ENCODE results near the gene CCL22.

CCL22 gene

DNA sequence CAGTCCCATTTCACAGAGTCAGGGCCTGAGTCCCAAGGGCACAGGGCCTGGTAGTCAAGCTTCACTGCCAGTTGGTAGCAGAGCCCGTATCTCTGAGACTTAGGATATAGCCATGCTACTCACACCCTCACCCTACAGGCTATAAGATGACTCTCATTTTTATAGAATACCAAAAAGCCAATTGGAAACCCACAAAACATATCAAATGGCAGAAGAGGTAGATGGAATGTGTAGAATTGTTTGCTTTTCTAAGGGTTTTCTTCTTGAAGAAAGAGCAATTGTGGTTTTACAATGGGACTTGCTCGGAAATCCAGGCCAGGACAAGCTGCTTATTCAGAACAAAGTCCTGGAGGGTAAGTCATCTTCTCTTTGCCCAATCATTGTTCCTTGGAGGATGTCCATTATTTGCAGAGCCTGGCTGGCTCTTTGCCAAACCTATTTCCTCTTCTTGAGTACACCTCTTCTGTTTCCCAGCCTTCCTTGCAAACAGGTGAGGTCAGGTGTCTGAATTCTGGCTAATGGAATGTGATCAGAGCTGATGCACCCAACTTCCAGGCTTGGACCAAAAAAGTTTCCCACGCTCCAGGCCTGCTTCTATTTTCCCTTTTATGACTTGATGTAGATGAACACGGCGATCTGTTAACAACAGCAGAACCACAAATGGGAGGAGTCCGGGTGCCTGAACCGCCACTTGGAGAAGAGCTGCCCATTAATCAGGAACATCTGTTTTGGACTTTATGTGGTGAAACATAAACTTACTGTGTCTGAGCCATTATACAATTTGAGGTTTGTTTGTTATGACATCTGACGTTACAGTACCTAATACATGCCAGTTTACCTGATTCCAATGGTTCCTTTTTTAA is 16.9 kb upstream of the CCL22 start (continued):
- no peak for TF ChIP-seq ZNF571 (tag by site-specific recombination; IDR thresholded peaks at IDR 0.05)
- peak; percentile 51; the same call in 1 of the 2 replicates for TF ChIP-seq SP7 (tag by site-specific recombination; IDR thresholded peaks at IDR 0.05)
- no peak for TF ChIP-seq RBAK (tag by site-specific recombination; IDR thresholded peaks at IDR 0.05)
- TF ChIP-seq GFI1B (tag by site-specific recombination; IDR thresholded peaks at IDR 0.05) = no peak
- TF ChIP-seq ZNF155 (tag by site-specific recombination; IDR thresholded peaks at IDR 0.05) = no peak
- TF ChIP-seq ZNF248 (tag by site-specific recombination; IDR thresholded peaks at IDR 0.05) = no peak
- peak; percentile 85 for TF ChIP-seq ZNF350 (tag by site-specific recombination; IDR thresholded peaks at IDR 0.05)
- no peak for TF ChIP-seq ZNF660 (tag by site-specific recombination; IDR thresholded peaks at IDR 0.05)
- TF ChIP-seq ZNF341 (tag by site-specific recombination; IDR thresholded peaks at IDR 0.05; ENCODE audit: low read depth) = no peak
- no peak for TF ChIP-seq ZBTB20 (tag by site-specific recombination; IDR thresholded peaks at IDR 0.05)
- no peak for TF ChIP-seq BCL11B (tag by site-specific recombination; IDR thresholded peaks at IDR 0.05; ENCODE audit: low read depth)
- peak; percentile 56 for TF ChIP-seq ZBTB17 (tag by site-specific recombination; IDR thresholded peaks at IDR 0.05)
- TF ChIP-seq, protein P1, sequence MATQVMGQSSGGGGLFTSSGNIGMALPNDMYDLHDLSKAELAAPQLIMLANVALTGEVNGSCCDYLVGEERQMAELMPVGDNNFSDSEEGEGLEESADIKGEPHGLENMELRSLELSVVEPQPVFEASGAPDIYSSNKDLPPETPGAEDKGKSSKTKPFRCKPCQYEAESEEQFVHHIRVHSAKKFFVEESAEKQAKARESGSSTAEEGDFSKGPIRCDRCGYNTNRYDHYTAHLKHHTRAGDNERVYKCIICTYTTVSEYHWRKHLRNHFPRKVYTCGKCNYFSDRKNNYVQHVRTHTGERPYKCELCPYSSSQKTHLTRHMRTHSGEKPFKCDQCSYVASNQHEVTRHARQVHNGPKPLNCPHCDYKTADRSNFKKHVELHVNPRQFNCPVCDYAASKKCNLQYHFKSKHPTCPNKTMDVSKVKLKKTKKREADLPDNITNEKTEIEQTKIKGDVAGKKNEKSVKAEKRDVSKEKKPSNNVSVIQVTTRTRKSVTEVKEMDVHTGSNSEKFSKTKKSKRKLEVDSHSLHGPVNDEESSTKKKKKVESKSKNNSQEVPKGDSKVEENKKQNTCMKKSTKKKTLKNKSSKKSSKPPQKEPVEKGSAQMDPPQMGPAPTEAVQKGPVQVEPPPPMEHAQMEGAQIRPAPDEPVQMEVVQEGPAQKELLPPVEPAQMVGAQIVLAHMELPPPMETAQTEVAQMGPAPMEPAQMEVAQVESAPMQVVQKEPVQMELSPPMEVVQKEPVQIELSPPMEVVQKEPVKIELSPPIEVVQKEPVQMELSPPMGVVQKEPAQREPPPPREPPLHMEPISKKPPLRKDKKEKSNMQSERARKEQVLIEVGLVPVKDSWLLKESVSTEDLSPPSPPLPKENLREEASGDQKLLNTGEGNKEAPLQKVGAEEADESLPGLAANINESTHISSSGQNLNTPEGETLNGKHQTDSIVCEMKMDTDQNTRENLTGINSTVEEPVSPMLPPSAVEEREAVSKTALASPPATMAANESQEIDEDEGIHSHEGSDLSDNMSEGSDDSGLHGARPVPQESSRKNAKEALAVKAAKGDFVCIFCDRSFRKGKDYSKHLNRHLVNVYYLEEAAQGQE (tag by site-specific recombination; IDR thresholded peaks at IDR 0.05) = no peak
- no peak for TF ChIP-seq ZNF157 (tag by site-specific recombination; IDR thresholded peaks at IDR 0.05)
- TF ChIP-seq SP3 (tag by site-specific recombination; IDR thresholded peaks at IDR 0.05) = no peak
- no peak for TF ChIP-seq ZNF558 (tag by site-specific recombination; IDR thresholded peaks at IDR 0.05)
- no peak for TF ChIP-seq ZNF121 (tag by site-specific recombination; IDR thresholded peaks at IDR 0.05)
- no peak for TF ChIP-seq ZNF521 (tag by site-specific recombination; IDR thresholded peaks at IDR 0.05)
- TF ChIP-seq FEZF1 (tag by site-specific recombination; IDR thresholded peaks at IDR 0.05) = peak; percentile 98
- TF ChIP-seq, protein P2, sequence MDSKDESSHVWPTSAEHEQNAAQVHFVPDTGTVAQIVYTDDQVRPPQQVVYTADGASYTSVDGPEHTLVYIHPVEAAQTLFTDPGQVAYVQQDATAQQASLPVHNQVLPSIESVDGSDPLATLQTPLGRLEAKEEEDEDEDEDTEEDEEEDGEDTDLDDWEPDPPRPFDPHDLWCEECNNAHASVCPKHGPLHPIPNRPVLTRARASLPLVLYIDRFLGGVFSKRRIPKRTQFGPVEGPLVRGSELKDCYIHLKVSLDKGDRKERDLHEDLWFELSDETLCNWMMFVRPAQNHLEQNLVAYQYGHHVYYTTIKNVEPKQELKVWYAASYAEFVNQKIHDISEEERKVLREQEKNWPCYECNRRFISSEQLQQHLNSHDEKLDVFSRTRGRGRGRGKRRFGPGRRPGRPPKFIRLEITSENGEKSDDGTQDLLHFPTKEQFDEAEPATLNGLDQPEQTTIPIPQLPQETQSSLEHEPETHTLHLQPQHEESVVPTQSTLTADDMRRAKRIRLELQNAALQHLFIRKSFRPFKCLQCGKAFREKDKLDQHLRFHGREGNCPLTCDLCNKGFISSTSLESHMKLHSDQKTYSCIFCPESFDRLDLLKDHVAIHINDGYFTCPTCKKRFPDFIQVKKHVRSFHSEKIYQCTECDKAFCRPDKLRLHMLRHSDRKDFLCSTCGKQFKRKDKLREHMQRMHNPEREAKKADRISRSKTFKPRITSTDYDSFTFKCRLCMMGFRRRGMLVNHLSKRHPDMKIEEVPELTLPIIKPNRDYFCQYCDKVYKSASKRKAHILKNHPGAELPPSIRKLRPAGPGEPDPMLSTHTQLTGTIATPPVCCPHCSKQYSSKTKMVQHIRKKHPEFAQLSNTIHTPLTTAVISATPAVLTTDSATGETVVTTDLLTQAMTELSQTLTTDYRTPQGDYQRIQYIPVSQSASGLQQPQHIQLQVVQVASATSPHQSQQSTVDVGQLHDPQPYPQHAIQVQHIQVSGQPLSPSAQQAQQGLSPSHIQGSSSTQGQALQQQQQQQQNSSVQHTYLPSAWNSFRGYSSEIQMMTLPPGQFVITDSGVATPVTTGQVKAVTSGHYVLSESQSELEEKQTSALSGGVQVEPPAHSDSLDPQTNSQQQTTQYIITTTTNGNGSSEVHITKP (tag by site-specific recombination; IDR thresholded peaks at IDR 0.05) = peak; percentile 44
- TF ChIP-seq SCRT1 (tag by site-specific recombination; IDR thresholded peaks at IDR 0.05; ENCODE audit: borderline replicate concordance) = no peak
- no peak for TF ChIP-seq ZNF311 (tag by site-specific recombination; IDR thresholded peaks at IDR 0.05; ENCODE audit: borderline replicate concordance)
- TF ChIP-seq, protein P3, sequence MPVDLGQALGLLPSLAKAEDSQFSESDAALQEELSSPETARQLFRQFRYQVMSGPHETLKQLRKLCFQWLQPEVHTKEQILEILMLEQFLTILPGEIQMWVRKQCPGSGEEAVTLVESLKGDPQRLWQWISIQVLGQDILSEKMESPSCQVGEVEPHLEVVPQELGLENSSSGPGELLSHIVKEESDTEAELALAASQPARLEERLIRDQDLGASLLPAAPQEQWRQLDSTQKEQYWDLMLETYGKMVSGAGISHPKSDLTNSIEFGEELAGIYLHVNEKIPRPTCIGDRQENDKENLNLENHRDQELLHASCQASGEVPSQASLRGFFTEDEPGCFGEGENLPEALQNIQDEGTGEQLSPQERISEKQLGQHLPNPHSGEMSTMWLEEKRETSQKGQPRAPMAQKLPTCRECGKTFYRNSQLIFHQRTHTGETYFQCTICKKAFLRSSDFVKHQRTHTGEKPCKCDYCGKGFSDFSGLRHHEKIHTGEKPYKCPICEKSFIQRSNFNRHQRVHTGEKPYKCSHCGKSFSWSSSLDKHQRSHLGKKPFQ (tag by site-specific recombination; IDR thresholded peaks at IDR 0.05) = no peak
- no peak for TF ChIP-seq ZNF132 (tag by site-specific recombination; IDR thresholded peaks at IDR 0.05; ENCODE audit: borderline replicate concordance)
- TF ChIP-seq ZNF10 (tag by site-specific recombination; IDR thresholded peaks at IDR 0.05) = 0 out of 2 replicates have a peak, but pooled peaks have one; percentile 11
- peak; percentile 81; the same call in 1 of the 2 replicates for TF ChIP-seq ZSCAN16 (tag by site-specific recombination; IDR thresholded peaks at IDR 0.05)
- no peak for TF ChIP-seq ZNF202 (tag by site-specific recombination; IDR thresholded peaks at IDR 0.05; ENCODE audit: borderline replicate concordance)
- TF ChIP-seq, protein P4, sequence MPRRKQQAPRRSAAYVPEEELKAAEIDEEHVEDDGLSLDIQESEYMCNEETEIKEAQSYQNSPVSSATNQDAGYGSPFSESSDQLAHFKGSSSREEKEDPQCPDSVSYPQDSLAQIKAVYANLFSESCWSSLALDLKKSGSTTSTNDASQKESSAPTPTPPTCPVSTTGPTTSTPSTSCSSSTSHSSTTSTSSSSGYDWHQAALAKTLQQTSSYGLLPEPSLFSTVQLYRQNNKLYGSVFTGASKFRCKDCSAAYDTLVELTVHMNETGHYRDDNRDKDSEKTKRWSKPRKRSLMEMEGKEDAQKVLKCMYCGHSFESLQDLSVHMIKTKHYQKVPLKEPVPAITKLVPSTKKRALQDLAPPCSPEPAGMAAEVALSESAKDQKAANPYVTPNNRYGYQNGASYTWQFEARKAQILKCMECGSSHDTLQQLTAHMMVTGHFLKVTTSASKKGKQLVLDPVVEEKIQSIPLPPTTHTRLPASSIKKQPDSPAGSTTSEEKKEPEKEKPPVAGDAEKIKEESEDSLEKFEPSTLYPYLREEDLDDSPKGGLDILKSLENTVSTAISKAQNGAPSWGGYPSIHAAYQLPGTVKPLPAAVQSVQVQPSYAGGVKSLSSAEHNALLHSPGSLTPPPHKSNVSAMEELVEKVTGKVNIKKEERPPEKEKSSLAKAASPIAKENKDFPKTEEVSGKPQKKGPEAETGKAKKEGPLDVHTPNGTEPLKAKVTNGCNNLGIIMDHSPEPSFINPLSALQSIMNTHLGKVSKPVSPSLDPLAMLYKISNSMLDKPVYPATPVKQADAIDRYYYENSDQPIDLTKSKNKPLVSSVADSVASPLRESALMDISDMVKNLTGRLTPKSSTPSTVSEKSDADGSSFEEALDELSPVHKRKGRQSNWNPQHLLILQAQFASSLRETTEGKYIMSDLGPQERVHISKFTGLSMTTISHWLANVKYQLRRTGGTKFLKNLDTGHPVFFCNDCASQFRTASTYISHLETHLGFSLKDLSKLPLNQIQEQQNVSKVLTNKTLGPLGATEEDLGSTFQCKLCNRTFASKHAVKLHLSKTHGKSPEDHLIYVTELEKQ (tag by site-specific recombination; IDR thresholded peaks at IDR 0.05; ENCODE audit: borderline replicate concordance) = no peak

Data from HEK293 (cell line).